BE2C (cell line): Measurements from ENCODE around the gene MSH3.

ENCODE experiments used
- DNase-seq: peaks from one replicate; pipeline ENCODE4 v3.0.0-alpha.2; 2020
- H3K27me3 ChIP-seq: fragments of 250-450 bp; sonication (Bioruptor Pico); 2 replicates; pipeline ENCODE4 v1.5.1; 2020; ENCODE audit warnings: mild to moderate bottlenecking
- H3K36me3 ChIP-seq: fragments of 250-450 bp; sonication (Bioruptor Pico); 2 replicates; pipeline ENCODE4 v1.5.1; 2020; ENCODE audit warnings: mild to moderate bottlenecking
- H3K4me1 ChIP-seq: fragments of 250-450 bp; sonication (Bioruptor Pico); 2 replicates; pipeline ENCODE4 v1.5.1; 2020
- H3K4me3 ChIP-seq: 2 replicates; pipeline ENCODE4 v1.5.1; 2011; ENCODE audit warnings: low read depth, low read length
- H3K9me3 ChIP-seq: fragments of 250-450 bp; sonication (Bioruptor Pico); 2 replicates; pipeline ENCODE4 v1.5.1; 2020
- CTCF ChIP-seq: IDR thresholded peaks from 2 replicates; pipeline ENCODE4 v1.5.1; 2012; ENCODE audit warnings: mild to moderate bottlenecking, low read depth, low read length

MSH3 gene

DNA sequence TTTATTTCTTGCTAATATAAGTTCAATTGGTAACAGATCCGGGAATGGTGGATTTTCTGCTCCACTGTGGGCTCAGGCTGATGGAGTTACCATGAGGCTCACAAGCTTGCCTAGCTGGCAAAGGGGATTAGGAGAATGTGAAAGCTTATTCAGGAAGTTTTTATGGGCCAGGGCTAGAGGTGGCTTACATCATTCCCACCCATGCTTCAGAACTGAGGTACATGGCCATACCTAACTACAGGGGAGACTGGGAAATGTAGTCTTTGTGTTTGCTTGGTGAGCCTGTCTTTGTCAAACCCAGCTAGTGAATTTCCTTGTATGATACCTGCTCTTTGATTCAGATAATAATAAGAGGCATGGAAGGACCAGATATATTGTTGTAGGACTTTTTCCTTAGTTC, 106.2 kb downstream of the MSH3 start:
- Histone ChIP-seq H3K36me3 (no peaks in the 10 kb centered on the region), H3K9me3 (no peaks in the 10 kb centered on the region)

GRCh38 chr5:80761176-80761575, 106.7 kb downstream of the MSH3 start:
- Histone ChIP-seq H3K27me3 (no peaks in the 10 kb centered on the region), H3K36me3 (no peaks in the 10 kb centered on the region)
- no peak for TF ChIP-seq CTCF

More for the DNA sequence above, 106.2 kb downstream of the MSH3 start:
- no peak for DNase-seq
- H3K4me1 ChIP-seq = no peaks in the 10 kb centered on the region; the same call in 1 of the 2 replicates
- no peak overlapping the region for H3K4me3 ChIP-seq
- H3K27me3 ChIP-seq = no peaks in the 10 kb centered on the region
- no peak for TF ChIP-seq CTCF

DNA sequence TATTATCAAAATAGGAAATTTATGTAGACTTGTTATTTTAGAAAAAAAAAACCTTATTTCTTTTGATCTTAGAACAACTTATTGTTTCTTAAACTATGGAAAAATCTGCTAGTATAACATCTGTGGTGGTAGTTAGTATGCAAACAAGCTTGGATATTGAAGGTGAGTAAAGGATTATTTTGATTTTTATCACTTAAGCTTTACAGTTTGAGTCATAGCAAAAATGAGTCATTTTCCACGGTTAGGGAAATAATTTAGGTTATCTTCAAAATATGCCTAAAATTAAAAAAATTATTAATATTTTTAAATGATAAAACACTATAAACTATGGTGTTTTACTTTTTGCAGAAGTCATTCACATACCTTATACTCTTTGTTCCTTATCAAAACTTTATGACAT, 107.5 kb downstream of the MSH3 start:
- DNase-seq = no peak
- no peak for TF ChIP-seq CTCF
- no peaks in the 10 kb centered on the region for H3K9me3 ChIP-seq
- no peak overlapping the region for H3K4me3 ChIP-seq
- H3K4me1 ChIP-seq = no peaks in the 10 kb centered on the region
- H3K27me3 ChIP-seq = no peaks in the 10 kb centered on the region
- H3K36me3 ChIP-seq = no peaks in the 10 kb centered on the region

More at GRCh38 chr5:80761176-80761575, 106.7 kb downstream of the MSH3 start:
- Histone ChIP-seq H3K4me3 (no peak overlapping the region), H3K9me3 (no peaks in the 10 kb centered on the region), H3K4me1 (no peaks in the 10 kb centered on the region)
- no peak for DNase-seq

GRCh38 chr5:80762573-80762972, 108.1 kb downstream of the MSH3 start:
- H3K36me3 ChIP-seq = no peaks in the 10 kb centered on the region
- no peaks in the 10 kb centered on the region for H3K4me1 ChIP-seq
- no peak overlapping the region for H3K4me3 ChIP-seq
- no peaks in the 10 kb centered on the region for H3K27me3 ChIP-seq
- TF ChIP-seq CTCF = no peak
- H3K9me3 ChIP-seq = no peaks in the 10 kb centered on the region
- no peak for DNase-seq

- no peaks in the 10 kb centered on the region for H3K4me1 ChIP-seq
- no peak for TF ChIP-seq CTCF
- no peaks in the 10 kb centered on the region for H3K36me3 ChIP-seq
- H3K4me3 ChIP-seq = no peak overlapping the region
- DNase-seq = no peak
- no peaks in the 10 kb centered on the region for H3K27me3 ChIP-seq
- H3K9me3 ChIP-seq = no peaks in the 10 kb centered on the region
Measured at GRCh38 chr5:80763211-80763610, 108.8 kb downstream of the MSH3 start.

DNA sequence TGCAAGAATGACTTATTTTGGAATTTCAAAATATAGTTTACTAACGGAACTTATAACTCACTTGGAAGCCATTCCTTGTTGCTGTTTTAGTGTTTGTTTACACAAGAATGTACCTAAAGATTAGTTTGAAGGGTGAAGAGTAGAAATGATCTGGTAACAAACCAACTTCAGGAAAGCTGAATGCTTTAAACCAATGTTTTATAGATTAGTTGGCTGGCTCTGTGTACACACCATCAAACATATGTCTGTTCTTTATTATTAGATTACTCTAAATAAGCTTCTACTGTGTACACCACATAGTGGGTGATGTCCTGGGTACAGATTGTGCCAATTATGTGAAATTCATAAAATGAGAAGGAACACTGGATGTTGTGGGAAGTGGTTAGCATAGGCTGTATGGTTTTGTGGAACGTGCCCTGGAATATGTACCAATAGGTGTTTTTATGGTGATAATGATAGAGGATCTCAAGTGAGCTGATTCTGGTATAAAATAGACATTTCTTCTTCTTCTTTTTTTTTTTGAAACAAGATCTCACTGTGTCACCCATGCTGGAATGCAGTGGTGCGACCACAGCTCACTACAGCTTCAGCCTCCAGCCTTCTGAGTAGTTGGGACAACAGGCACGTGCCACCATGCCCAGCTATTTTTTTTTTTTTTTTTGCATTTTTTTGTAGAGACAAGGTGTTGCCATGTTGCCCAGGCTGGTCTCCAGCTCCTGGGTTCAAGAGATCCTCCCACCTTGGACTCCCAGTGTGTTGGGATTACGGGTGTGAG, 109.6 kb downstream of the MSH3 start:
- H3K4me3 ChIP-seq = no peak overlapping the region
- no peaks in the 10 kb centered on the region for H3K4me1 ChIP-seq
- TF ChIP-seq CTCF = no peak
- H3K27me3 ChIP-seq = no peaks in the 10 kb centered on the region
- H3K36me3 ChIP-seq = no peaks in the 10 kb centered on the region
- DNase-seq = no peak
- H3K9me3 ChIP-seq = no peaks in the 10 kb centered on the region
